Ascending aorta (tissue), 2 donors: ENCODE data around the gene TUBA1A. TPM values are rescaled to one million over a fixed set of nuclear protein-coding genes. Genes with fewer than 3 reads are reported as not detected.

Source experiments
- DNase-seq, 2 donors: peaks; one replicate each; pipeline ENCODE4 v3.0.0-alpha.2; 2019; ENCODE audit warnings: low spot score in 2 of 2
- H3K27ac ChIP-seq, 2 donors: fragments of 200-600 bp; sonication (generic); one replicate each; pipeline ENCODE4 v1.5.1; 2016 to 2017; ENCODE audit warnings: mild to moderate bottlenecking in 1 of 2
- H3K27me3 ChIP-seq: fragments of 200-600 bp; sonication (generic); one replicate; pipeline ENCODE4 v1.5.1; 2017
- H3K36me3 ChIP-seq, 2 donors: fragments of 200-600 bp; sonication (generic); one replicate each; pipeline ENCODE4 v1.5.1; 2016
- H3K4me1 ChIP-seq, 2 donors: fragments of 200-600 bp; sonication (generic); one replicate each; pipeline ENCODE4 v1.5.1; 2016 to 2017; ENCODE audit warnings: mild to moderate bottlenecking in 1 of 2
- H3K4me3 ChIP-seq, 2 donors: fragments of 200-600 bp; sonication (generic); one replicate each; pipeline ENCODE4 v1.5.1; 2016 to 2017; ENCODE audit warnings: mild to moderate bottlenecking in 1 of 2
- H3K9me3 ChIP-seq, 2 donors: fragments of 200-600 bp; sonication (generic); one replicate each; pipeline ENCODE4 v1.5.1; 2016
- CTCF ChIP-seq, 3 experiments: fragments of 200-600 bp in 2 of 3; fragments of 450-650 bp in 1 of 3; sonication (generic) in 2 of 3; IDR thresholded peaks; one replicate each; pipeline ENCODE4 v1.5.1; 2016 to 2019; ENCODE audit warnings: antibody characterized with exemption in 3 of 3, mild to moderate bottlenecking in 1 of 3, moderate library complexity in 1 of 3
- intact Hi-C: fragments of 100-400 bp; cut with DNase I; formaldehyde crosslinking; loops from one replicate; pipeline ENCODE4 v1.15.1; 2023
- total RNA-seq: library from RNA; depleted of rRNA; stranded (reverse); fragments of >200 nt; gene quantifications from one replicate; pipeline ENCODE4 v1.1.0, GENCODE V29; 2016

Gene TUBA1A
- total RNA-seq = 214 TPM

DNA sequence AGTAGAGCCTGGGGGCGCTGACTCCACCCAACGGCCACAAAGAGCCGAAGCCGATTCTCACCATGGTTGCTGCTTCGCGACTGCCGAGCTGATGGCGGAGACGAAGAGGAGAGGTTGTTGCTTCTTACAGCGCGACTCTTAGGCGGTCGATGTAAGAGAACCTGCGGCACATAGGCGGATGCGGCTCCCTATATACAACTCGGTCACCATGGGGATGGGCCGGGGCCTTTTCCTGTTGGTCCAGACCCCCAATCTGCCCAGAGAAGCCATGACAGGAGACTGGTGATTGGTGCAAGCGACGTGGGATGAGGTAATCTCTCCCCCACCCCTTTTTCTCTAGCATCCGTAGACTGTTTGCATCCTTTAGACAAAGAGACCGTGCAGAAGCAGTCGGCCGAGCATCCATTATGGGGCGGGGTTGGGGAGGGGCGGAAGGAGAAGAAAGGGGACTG is at the start of gene TUBA1A:
Gene TUBA1A (minus strand): TSS at position 165 of the 452 bp plus-strand sequence. CDS start 101 bp downstream, at position 64.
- Histone ChIP-seq H3K9me3 (no peaks in the 10 kb centered on the region), H3K4me3 (peak within 1 kb of the TSS; percentile 91 to 97), H3K36me3 (peaks cover 17 to 29% of the 10 kb centered on the region in 2 donors), H3K27ac (peak within 1 kb of the TSS; percentile 99 to 100), H3K4me1 (peaks cover 7 to 10% of the 10 kb centered on the region in 2 donors), H3K27me3 (no peaks in the 10 kb centered on the region)
- TF ChIP-seq CTCF (IDR thresholded peaks at IDR 0.05) = no peak
- peak; percentile 95 to 98 for DNase-seq
- intact Hi-C loops = loop anchor here (1.0 kb wide), 4 partner anchors 12 to 76 kb away; partner anchors contain the start of genes TUBA1B and TUBA1C

GRCh38 chr12:49236423-49236822 is 47.5 kb upstream of the TUBA1A start:
- Histone ChIP-seq H3K36me3 (no peaks in the 10 kb centered on the region), H3K4me1 (peaks cover 3 to 26% of the 10 kb centered on the region in 2 donors), H3K27me3 (no peaks in the 10 kb centered on the region), H3K4me3 (no peak overlapping the region), H3K27ac (no peak overlapping the region), H3K9me3 (no peaks in the 10 kb centered on the region)
- no peak for TF ChIP-seq CTCF (IDR thresholded peaks at IDR 0.05)
- DNase-seq = no peak
- intact Hi-C loops = no loop called here

GRCh38 chr12:49233842-49234526 is 45.1 kb upstream of the TUBA1A start:
- Histone ChIP-seq H3K27me3 (no peaks in the 10 kb centered on the region), H3K4me1 (peaks cover 3 to 26% of the 10 kb centered on the region in 2 donors), H3K27ac (peak overlapping the region; percentile 79 to 80), H3K9me3 (no peaks in the 10 kb centered on the region), H3K4me3 (peak overlapping the region; percentile 54 to 67), H3K36me3 (no peaks in the 10 kb centered on the region)
- peak; percentile 44 to 81 for DNase-seq
- TF ChIP-seq CTCF (IDR thresholded peaks at IDR 0.05) = no peak
- intact Hi-C loops = loop anchor here (1.0 to 2.0 kb wide), 5 partner anchors 31 to 171 kb away; partner anchors contain the start of genes TUBA1A and TUBA1C

DNA sequence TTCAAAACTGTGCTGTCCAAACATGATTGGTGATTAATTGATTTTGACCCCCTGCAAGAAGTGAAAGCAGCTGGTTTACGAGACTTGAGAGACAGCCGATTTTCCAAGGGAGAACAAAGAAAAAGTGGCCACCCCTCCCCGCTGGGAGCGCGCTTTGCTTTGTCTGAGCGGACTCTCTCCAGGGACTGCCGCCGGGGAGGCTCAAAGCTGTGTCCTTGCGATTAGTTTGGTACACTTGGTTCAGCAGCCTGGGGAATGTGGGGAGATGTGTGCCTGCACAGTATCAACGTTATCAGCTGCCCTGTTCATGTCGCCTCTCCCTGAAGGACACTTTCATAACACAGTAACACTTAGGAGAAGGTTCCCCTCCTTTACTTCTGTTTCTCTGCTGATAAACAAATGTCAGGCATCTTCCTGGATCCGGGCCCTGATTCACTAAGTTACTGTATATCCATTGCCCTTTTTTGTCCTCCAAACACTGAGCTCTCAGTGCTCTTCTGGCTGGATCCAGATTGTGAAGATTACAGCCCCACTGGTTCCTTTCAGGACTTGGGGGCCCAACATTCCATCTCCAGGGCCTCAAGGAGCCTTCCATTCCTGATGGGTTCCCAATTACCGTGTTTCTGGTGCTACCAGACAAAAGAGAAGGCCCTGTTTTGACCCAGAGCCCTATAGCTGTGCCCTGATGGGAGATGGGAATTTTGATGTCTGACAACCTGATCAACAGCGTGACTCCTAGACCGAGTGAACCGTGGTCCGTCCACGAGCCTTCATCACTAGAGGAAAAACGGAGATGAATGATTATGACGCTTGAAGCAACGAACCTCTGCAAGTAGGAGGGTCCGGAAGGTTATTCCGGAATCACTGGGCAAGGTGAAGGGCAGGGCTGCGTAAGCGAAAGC is 44.3 kb upstream of the TUBA1A start:
- Histone ChIP-seq H3K4me3 (peak overlapping the region; percentile 0 to 41), H3K36me3 (no peaks in the 10 kb centered on the region), H3K9me3 (no peaks in the 10 kb centered on the region), H3K4me1 (peaks cover 3 to 26% of the 10 kb centered on the region in 2 donors), H3K27me3 (no peaks in the 10 kb centered on the region), H3K27ac (peak overlapping the region; percentile 79 to 80)
- TF ChIP-seq CTCF (IDR thresholded peaks at IDR 0.05) = peak in 1 of 3 experiments; percentile 18
- DNase-seq = peak in 1 of 2 donors; percentile 76
- intact Hi-C loops = no loop called here

DNA sequence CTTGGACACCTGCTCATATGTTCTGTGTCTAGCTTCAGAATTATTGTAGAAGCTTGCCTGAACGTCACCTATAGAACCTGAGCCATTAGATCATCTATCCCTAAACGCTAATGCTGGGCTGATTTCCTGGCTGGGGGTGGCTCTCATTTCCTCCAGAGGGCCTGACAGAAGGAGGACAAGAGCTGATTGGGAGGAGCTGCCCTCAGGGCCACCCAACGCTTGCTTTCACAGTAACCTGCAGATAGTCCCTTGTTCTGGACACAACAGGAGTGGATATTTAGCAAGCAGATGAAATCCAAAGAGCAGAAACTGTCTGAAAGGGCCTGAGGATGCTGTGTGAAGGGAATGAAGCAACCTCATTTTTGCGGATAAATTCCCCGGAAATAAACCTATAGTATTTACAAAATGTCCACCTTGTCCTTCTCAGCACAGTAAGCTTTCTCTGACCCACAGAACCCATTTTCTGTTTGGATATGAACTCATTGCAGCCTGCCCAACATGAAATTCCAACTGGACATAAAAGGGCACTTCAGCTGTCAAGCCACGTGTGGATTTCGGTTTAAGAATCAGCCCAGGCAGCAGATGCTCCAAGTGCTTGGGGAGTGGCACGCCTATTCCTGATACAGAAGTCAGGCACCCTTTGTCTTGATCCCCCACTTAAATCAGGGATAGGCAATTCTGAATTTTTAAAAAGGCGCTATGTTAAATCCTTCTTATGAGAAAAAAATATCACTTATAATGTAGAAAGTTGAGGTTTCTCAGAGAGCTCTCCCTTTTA is 43.2 kb upstream of the TUBA1A start:
- no peaks in the 10 kb centered on the region for H3K27me3 ChIP-seq
- no peak for TF ChIP-seq CTCF (IDR thresholded peaks at IDR 0.05)
- intact Hi-C loops = no loop called here
- H3K27ac ChIP-seq = peak overlapping the region; percentile 79 to 80
- H3K4me1 ChIP-seq = peaks cover 3 to 26% of the 10 kb centered on the region in 2 donors
- H3K36me3 ChIP-seq = no peaks in the 10 kb centered on the region
- DNase-seq = no peak
- no peaks in the 10 kb centered on the region for H3K9me3 ChIP-seq
- peak overlapping the region in 1 of 2 donors; percentile 0 for H3K4me3 ChIP-seq
